Neural progenitor cell (in vitro differentiated cells): ENCODE data around the gene ARG2. TPM values are rescaled to one million over a fixed set of nuclear protein-coding genes. Genes with fewer than 3 reads are reported as not detected.

ENCODE experiments used
- DNase-seq: peaks from one replicate; pipeline ENCODE4 v3.0.0-alpha.2; 2016; ENCODE audit warnings: low spot score
- H2AFZ ChIP-seq: fragments of 200-600 bp; sonication (generic); replicated peaks from 2 replicates; pipeline ENCODE4 v1.6.1; 2016; ENCODE audit warnings: antibody characterized with exemption
- H3F3A ChIP-seq: fragments of 200-600 bp; sonication (generic); 2 replicates; pipeline ENCODE4 v1.6.1; 2016; ENCODE audit warnings: antibody characterized with exemption, low read depth
- H3K27ac ChIP-seq: fragments of 200-600 bp; sonication (generic); 2 replicates; pipeline ENCODE4 v1.5.1; 2016; ENCODE audit warnings: mild to moderate bottlenecking
- H3K27me3 ChIP-seq: fragments of 200-600 bp; sonication (generic); 2 replicates; pipeline ENCODE4 v1.6.1; 2016; ENCODE audit warnings: mild to moderate bottlenecking, moderate library complexity
- H3K36me3 ChIP-seq: fragments of 200-600 bp; sonication (generic); 2 replicates; pipeline ENCODE4 v1.5.1; 2016
- H3K4me1 ChIP-seq: fragments of 200-600 bp; sonication (generic); 2 replicates; pipeline ENCODE4 v1.6.1; 2016; ENCODE audit warnings: mixed run types
- H3K4me2 ChIP-seq: fragments of 200-600 bp; sonication (generic); 2 replicates; pipeline ENCODE4 v1.6.1; 2016
- H3K4me3 ChIP-seq: fragments of 200-600 bp; sonication (generic); 2 replicates; pipeline ENCODE4 v1.5.1; 2016
- H3K79me2 ChIP-seq: fragments of 200-600 bp; sonication (generic); 2 replicates; pipeline ENCODE4 v1.6.1; 2016; ENCODE audit warnings: low read depth
- H3K9ac ChIP-seq: fragments of 200-600 bp; sonication (generic); 2 replicates; pipeline ENCODE4 v1.6.1; 2016
- H3K9me3 ChIP-seq: fragments of 200-600 bp; sonication (generic); 2 replicates; pipeline ENCODE4 v1.5.1; 2016; ENCODE audit warnings: low read depth
- H4K20me1 ChIP-seq: fragments of 200-600 bp; sonication (generic); 2 replicates; pipeline ENCODE4 v1.6.1; 2016; ENCODE audit warnings: low read depth
- H3K27ac Mint-ChIP-seq: 3 replicates; pipeline ENCODE4 v1.8.0; 2021; ENCODE audit warnings: mixed read lengths
- H3K27me3 Mint-ChIP-seq: 2 replicates; pipeline ENCODE4 v1.8.0; 2022; ENCODE audit warnings: low read depth, mild to moderate bottlenecking, inconsistent platforms, moderate library complexity, mixed read lengths; ENCODE audit not compliant: insufficient read depth
- H3K36me3 Mint-ChIP-seq: 3 replicates; pipeline ENCODE4 v1.8.0; 2021; ENCODE audit warnings: mixed read lengths
- H3K4me1 Mint-ChIP-seq: 3 replicates; pipeline ENCODE4 v1.8.0; 2021; ENCODE audit warnings: mixed read lengths
- H3K4me3 Mint-ChIP-seq: 3 replicates; pipeline ENCODE4 v1.8.0; 2021; ENCODE audit warnings: mild to moderate bottlenecking, moderate library complexity, mixed read lengths
- H3K9me3 Mint-ChIP-seq: 3 replicates; pipeline ENCODE4 v1.8.0; 2020; ENCODE audit warnings: mixed read lengths
- CTCF ChIP-seq: fragments of 200-600 bp; sonication (generic); IDR thresholded peaks from 2 replicates; pipeline ENCODE4 v1.5.1; 2017; ENCODE audit warnings: antibody characterized with exemption, mild to moderate bottlenecking
- EZH2 ChIP-seq: fragments of 200-600 bp; sonication (generic); IDR thresholded peaks from 2 replicates; pipeline ENCODE4 v1.6.1; 2017; ENCODE audit warnings: antibody characterized with exemption, mild to moderate bottlenecking, moderate library complexity
- EZH2phosphoT487 ChIP-seq: fragments of 200-600 bp; sonication (generic); IDR thresholded peaks from 2 replicates; pipeline ENCODE4 v1.6.1; 2017; ENCODE audit warnings: antibody characterized with exemption
- total RNA-seq: library from RNA; depleted of rRNA; stranded (reverse); fragments of >200 nt; gene quantifications from 2 replicates; pipeline ENCODE4 v1.2.3, GENCODE V29; 2015; ENCODE audit warnings: low replicate concordance

ARG2 gene
- total RNA-seq, 1 donor from 2014 or later: 92.4 TPM

GRCh38 chr14:67666750-67667449 is 47.2 kb downstream of the ARG2 start:
- H3K27ac ChIP-seq: no peak overlapping the region
- no peaks in the 10 kb centered on the region for H3K9me3 ChIP-seq
- no peak overlapping the region for H3K4me3 ChIP-seq
- H3F3A ChIP-seq: no peaks in the 10 kb centered on the region
- Mint-ChIP-seq H3K27ac (no peak overlapping the region), H3K27me3 (no peaks in the 10 kb centered on the region), H3K4me1 (peaks cover 4% of the 10 kb centered on the region), H3K36me3 (peaks cover 8% of the 10 kb centered on the region), H3K4me3 (no peak overlapping the region), H3K9me3 (no peaks in the 10 kb centered on the region)
- no peaks in the 10 kb centered on the region for H3K4me1 ChIP-seq
- TF ChIP-seq EZH2 (no peak), CTCF (peak; percentile 67)
- H3K79me2 ChIP-seq: peaks cover 91% of the 10 kb centered on the region
- H2AFZ ChIP-seq: no peak overlapping the region
- peaks cover 43% of the 10 kb centered on the region for H4K20me1 ChIP-seq
- DNase-seq: peak; percentile 55
- no peaks in the 10 kb centered on the region for H3K27me3 ChIP-seq
- no peaks in the 10 kb centered on the region for H3K36me3 ChIP-seq
- H3K9ac ChIP-seq: no peak overlapping the region
- H3K4me2 ChIP-seq: no peak overlapping the region

- peaks cover 4% of the 10 kb centered on the region for H3K36me3 Mint-ChIP-seq
- Histone ChIP-seq H3K27me3 (no peaks in the 10 kb centered on the region), H3K4me2 (no peak overlapping the region), H3K36me3 (no peaks in the 10 kb centered on the region), H3K9me3 (no peaks in the 10 kb centered on the region), H3K4me1 (peaks cover 4% of the 10 kb centered on the region), H3K79me2 (peaks cover 95% of the 10 kb centered on the region), H4K20me1 (peaks cover 58% of the 10 kb centered on the region), H3K27ac (no peak overlapping the region), H3K4me3 (no peak overlapping the region), H3F3A (no peaks in the 10 kb centered on the region), H2AFZ (no peak overlapping the region), H3K9ac (no peak overlapping the region)
- H3K27ac Mint-ChIP-seq: no peak overlapping the region
- no peaks in the 10 kb centered on the region for H3K9me3 Mint-ChIP-seq
- DNase-seq: no peak
- H3K4me3 Mint-ChIP-seq: no peak overlapping the region
- no peaks in the 10 kb centered on the region for H3K27me3 Mint-ChIP-seq
- no peak for TF ChIP-seq CTCF
- no peak for TF ChIP-seq EZH2phosphoT487
- no peak for TF ChIP-seq EZH2
- H3K4me1 Mint-ChIP-seq: peaks cover 13% of the 10 kb centered on the region
These were observed 48.8 kb downstream of the ARG2 start for GRCh38 chr14:67668559-67668958.

- peaks cover 38% of the 10 kb centered on the region for H3F3A ChIP-seq
- Mint-ChIP-seq H3K4me1 (peaks cover 19% of the 10 kb centered on the region), H3K27me3 (no peaks in the 10 kb centered on the region), H3K4me3 (peak overlapping the region; percentile 90), H3K27ac (no peak overlapping the region), H3K9me3 (no peaks in the 10 kb centered on the region), H3K36me3 (peaks cover 12% of the 10 kb centered on the region)
- peaks cover 62% of the 10 kb centered on the region for H3K79me2 ChIP-seq
- H4K20me1 ChIP-seq: peaks cover 50% of the 10 kb centered on the region
- peaks cover 7% of the 10 kb centered on the region for H3K4me1 ChIP-seq
- peaks cover 4% of the 10 kb centered on the region for H3K36me3 ChIP-seq
- H2AFZ ChIP-seq: no peak overlapping the region
- no peak for DNase-seq
- H3K27me3 ChIP-seq: no peaks in the 10 kb centered on the region
- H3K27ac ChIP-seq: no peak overlapping the region
- no peaks in the 10 kb centered on the region for H3K9me3 ChIP-seq
- H3K4me2 ChIP-seq: peak overlapping the region; percentile 90
- TF ChIP-seq CTCF: no peak
- TF ChIP-seq EZH2phosphoT487: no peak
- no peak for TF ChIP-seq EZH2
- H3K4me3 ChIP-seq: peak overlapping the region; percentile 76
- H3K9ac ChIP-seq: peak overlapping the region; percentile 99
These were observed 53.7 kb downstream of the ARG2 start for GRCh38 chr14:67673451-67673850.
